ENCODE data around the gene DCHS2. TPM values are rescaled to one million over a fixed set of nuclear protein-coding genes. Genes with fewer than 3 reads are reported as not detected.

DCHS2 gene
- total RNA-seq, 2 experiments from 2014 or later, result not detected

DNA sequence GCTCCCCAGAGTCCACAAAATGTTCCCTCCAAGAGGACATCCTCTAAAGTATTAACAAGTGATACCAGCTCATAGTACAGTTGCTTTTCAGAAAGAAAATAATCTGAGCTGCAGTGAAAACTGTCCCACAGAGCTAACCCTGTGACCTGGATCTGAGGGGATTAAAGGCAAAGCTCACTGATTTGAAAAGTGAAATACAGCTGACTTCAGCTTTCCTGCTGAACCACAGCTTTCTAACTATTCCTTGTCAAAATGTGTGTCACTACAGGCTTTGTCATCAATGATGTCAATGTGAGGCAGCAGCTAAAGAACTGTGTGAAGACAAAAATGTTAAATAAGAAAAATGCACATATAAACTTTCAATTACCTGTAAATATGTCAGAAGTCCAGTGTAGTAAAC is 36.9 kb downstream of the DCHS2 start:
- Histone ChIP-seq H3K4me2 (ENCODE audit: low read length) (no peak overlapping the region), H3K27ac (ENCODE audit: low read depth, low read length, poor library complexity, severe bottlenecking) (no peak overlapping the region), H3K36me3 (ENCODE audit: insufficient read depth, low read length) (no peaks in the 10 kb centered on the region), H3K4me1 (ENCODE audit: insufficient read depth, low read length, poor library complexity, severe bottlenecking) (no peaks in the 10 kb centered on the region), H4K20me1 (ENCODE audit: insufficient read depth, low read length) (no peaks in the 10 kb centered on the region), H3K4me3 (ENCODE audit: low read depth, low read length, poor library complexity, severe bottlenecking) (no peak overlapping the region), H3K9me2 (ENCODE audit: insufficient read depth, low read length) (no peaks in the 10 kb centered on the region), H2AFZ (ENCODE audit: low read length) (no peak overlapping the region), H3K79me2 (ENCODE audit: insufficient read depth, low read depth, low read length) (no peaks in the 10 kb centered on the region), H3K9me3 (ENCODE audit: low read length) (no peaks in the 10 kb centered on the region)
- no TSS peak for BruUV-seq (replicated peaks)
- TF ChIP-seq, protein P1, sequence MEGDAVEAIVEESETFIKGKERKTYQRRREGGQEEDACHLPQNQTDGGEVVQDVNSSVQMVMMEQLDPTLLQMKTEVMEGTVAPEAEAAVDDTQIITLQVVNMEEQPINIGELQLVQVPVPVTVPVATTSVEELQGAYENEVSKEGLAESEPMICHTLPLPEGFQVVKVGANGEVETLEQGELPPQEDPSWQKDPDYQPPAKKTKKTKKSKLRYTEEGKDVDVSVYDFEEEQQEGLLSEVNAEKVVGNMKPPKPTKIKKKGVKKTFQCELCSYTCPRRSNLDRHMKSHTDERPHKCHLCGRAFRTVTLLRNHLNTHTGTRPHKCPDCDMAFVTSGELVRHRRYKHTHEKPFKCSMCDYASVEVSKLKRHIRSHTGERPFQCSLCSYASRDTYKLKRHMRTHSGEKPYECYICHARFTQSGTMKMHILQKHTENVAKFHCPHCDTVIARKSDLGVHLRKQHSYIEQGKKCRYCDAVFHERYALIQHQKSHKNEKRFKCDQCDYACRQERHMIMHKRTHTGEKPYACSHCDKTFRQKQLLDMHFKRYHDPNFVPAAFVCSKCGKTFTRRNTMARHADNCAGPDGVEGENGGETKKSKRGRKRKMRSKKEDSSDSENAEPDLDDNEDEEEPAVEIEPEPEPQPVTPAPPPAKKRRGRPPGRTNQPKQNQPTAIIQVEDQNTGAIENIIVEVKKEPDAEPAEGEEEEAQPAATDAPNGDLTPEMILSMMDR (conservative IDR thresholded peaks at IDR 0.05; ENCODE audit: low read length), result no peak
- TF ChIP-seq EZH2phosphoT487 (IDR thresholded peaks at IDR 0.05; ENCODE audit: borderline replicate concordance, low read depth, low read length), result no peak
- intact Hi-C loops (cut with micrococcal nuclease; ENCODE audit: unreplicated experiment), result no loop called here
- ChIA-PET CTCF (ENCODE audit: unreplicated experiment) (no interaction called here), POLR2A (interaction anchor here (0.7 to 1.4 kb wide), 3 partner anchors 11 to 405 kb away, joined by 3 to 4 read pairs (median 3); no protein-coding TSS in a partner anchor)
- no peak for DNase-seq (ENCODE audit: low spot score)

DNA sequence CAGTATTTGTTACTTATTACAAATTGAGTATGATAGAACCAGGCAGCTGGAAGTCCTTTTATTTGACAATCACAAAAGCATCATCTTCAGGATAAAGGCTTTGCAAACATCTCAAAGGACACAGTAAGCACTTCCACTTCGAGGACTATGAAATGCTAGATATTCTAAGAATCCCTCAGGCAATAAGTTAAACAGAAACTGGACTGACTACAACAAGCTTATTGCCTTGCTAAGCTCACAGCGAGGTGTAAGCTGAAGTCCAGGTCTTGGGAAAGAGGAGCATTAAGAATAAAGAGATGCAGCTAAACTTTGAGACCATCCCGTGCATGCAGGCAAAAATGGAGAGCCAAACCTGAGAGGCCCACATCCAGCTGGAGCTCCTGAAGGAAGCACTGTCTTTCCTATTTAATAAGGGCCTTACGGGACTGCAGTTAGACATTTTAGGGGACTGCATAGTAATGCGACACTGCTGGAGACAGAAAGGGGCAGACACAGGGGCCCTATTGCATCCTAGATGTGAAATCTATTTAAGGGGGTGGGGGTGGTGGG is 38.7 kb downstream of the DCHS2 start:
- Histone ChIP-seq H2AFZ (ENCODE audit: low read length) (no peak overlapping the region), H3K4me3 (ENCODE audit: low read depth, low read length, poor library complexity, severe bottlenecking) (no peak overlapping the region), H3K9me3 (ENCODE audit: low read length) (no peaks in the 10 kb centered on the region), H3K27ac (ENCODE audit: low read depth, low read length, poor library complexity, severe bottlenecking) (no peak overlapping the region), H3K4me1 (ENCODE audit: insufficient read depth, low read length, poor library complexity, severe bottlenecking) (no peaks in the 10 kb centered on the region), H3K79me2 (ENCODE audit: insufficient read depth, low read depth, low read length) (no peaks in the 10 kb centered on the region), H3K36me3 (ENCODE audit: insufficient read depth, low read length) (no peaks in the 10 kb centered on the region), H4K20me1 (ENCODE audit: insufficient read depth, low read length) (no peaks in the 10 kb centered on the region), H3K9me2 (ENCODE audit: insufficient read depth, low read length) (no peaks in the 10 kb centered on the region), H3K4me2 (ENCODE audit: low read length) (no peak overlapping the region)
- intact Hi-C loops (cut with micrococcal nuclease; ENCODE audit: unreplicated experiment), result no loop called here
- TF ChIP-seq EZH2phosphoT487 (IDR thresholded peaks at IDR 0.05; ENCODE audit: borderline replicate concordance, low read depth, low read length), result no peak
- TF ChIP-seq, protein P1 (conservative IDR thresholded peaks at IDR 0.05; ENCODE audit: low read length), result no peak
- CTCF ChIA-PET (ENCODE audit: unreplicated experiment), result no interaction called here
- DNase-seq (ENCODE audit: low spot score), result no peak
- POLR2A ChIA-PET, result interaction anchor here (0.6 to 1.1 kb wide), 3 partner anchors 9 to 78 kb away, joined by 3 to 6 read pairs (median 4); no protein-coding TSS in a partner anchor
- no TSS peak for BruUV-seq (replicated peaks)

DNA sequence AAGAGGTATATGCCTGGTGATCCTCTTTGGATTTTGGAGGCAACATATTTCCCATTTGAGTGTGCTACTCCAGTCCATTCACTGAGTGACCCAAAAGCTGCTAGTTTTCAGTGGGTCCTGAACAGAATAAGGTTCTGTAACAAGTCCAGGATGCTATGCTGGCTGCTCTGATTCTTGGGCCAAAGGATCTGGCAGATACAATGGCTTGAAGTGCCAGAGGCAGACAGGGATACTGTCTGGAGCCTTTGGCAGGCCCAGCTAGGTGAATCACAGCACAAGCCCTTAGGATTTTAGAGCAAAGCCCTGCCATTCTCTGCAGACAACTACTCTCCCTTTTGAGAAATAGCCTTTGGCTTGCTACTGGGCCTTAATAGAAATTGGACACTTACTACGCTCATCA is 40.6 kb downstream of the DCHS2 start:
- intact Hi-C loops (cut with micrococcal nuclease; ENCODE audit: unreplicated experiment), result no loop called here
- no peaks in the 10 kb centered on the region for H3K9me3 ChIP-seq (ENCODE audit: low read length)
- no peak overlapping the region for H3K27ac ChIP-seq (ENCODE audit: low read depth, low read length, poor library complexity, severe bottlenecking)
- H3K36me3 ChIP-seq (ENCODE audit: insufficient read depth, low read length), result no peaks in the 10 kb centered on the region
- TF ChIP-seq, protein P1 (conservative IDR thresholded peaks at IDR 0.05; ENCODE audit: low read length), result no peak
- no peak for TF ChIP-seq EZH2phosphoT487 (IDR thresholded peaks at IDR 0.05; ENCODE audit: borderline replicate concordance, low read depth, low read length)
- H3K9me2 ChIP-seq (ENCODE audit: insufficient read depth, low read length), result no peaks in the 10 kb centered on the region
- no peaks in the 10 kb centered on the region for H4K20me1 ChIP-seq (ENCODE audit: insufficient read depth, low read length)
- POLR2A ChIA-PET, result no interaction called here
- no peak for DNase-seq (ENCODE audit: low spot score)
- BruUV-seq (replicated peaks), result no TSS peak
- no peaks in the 10 kb centered on the region for H3K4me1 ChIP-seq (ENCODE audit: insufficient read depth, low read length, poor library complexity, severe bottlenecking)
- no peak overlapping the region for H2AFZ ChIP-seq (ENCODE audit: low read length)
- CTCF ChIA-PET (ENCODE audit: unreplicated experiment), result no interaction called here
- H3K79me2 ChIP-seq (ENCODE audit: insufficient read depth, low read depth, low read length), result no peaks in the 10 kb centered on the region
- no peak overlapping the region for H3K4me2 ChIP-seq (ENCODE audit: low read length)
- no peak overlapping the region for H3K4me3 ChIP-seq (ENCODE audit: low read depth, low read length, poor library complexity, severe bottlenecking)

All from OCI-LY7 (cell line).